LNCAP (cell line): ENCODE measurements around the gene PPP1R14D.

ENCODE experiments used
- CTCF ChIP-seq: fragments of 450-650 bp; IDR thresholded peaks from 2 replicates; pipeline ENCODE4 v1.5.1; 2017; ENCODE audit warnings: mild to moderate bottlenecking

PPP1R14D gene

GRCh38 chr15:40767838-40768500 is 60.5 kb downstream of the PPP1R14D start:
- TF ChIP-seq CTCF = no peak

- no peak for TF ChIP-seq CTCF
Observed at GRCh38 chr15:40766906-40767837, 61.3 kb downstream of the PPP1R14D start.

GRCh38 chr15:40766194-40766815 is 62.2 kb downstream of the PPP1R14D start:
- no peak for TF ChIP-seq CTCF
